ENCODE results near the gene TDP1.

Gene TDP1

DNA sequence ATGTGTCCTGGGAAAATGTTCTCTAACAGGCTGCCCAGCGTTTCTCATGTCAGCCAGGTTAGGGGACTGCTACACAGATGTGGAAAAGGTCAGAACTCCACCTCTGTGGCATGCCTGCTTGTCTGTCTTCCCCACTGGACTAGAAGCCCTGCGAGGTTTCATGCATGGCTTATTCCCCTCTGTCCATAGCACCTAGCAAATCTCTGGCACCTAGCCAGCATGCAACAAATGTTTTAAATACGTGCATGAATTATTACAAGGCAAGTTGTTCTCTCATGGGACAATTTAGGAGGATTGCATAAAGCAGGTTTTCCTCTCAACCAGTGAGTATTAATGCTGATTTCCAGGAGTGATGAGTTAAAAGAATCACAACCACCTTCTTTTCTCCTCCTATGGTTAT lies 84.7 kb downstream of the TDP1 start:
- TF ChIP-seq, protein P1, sequence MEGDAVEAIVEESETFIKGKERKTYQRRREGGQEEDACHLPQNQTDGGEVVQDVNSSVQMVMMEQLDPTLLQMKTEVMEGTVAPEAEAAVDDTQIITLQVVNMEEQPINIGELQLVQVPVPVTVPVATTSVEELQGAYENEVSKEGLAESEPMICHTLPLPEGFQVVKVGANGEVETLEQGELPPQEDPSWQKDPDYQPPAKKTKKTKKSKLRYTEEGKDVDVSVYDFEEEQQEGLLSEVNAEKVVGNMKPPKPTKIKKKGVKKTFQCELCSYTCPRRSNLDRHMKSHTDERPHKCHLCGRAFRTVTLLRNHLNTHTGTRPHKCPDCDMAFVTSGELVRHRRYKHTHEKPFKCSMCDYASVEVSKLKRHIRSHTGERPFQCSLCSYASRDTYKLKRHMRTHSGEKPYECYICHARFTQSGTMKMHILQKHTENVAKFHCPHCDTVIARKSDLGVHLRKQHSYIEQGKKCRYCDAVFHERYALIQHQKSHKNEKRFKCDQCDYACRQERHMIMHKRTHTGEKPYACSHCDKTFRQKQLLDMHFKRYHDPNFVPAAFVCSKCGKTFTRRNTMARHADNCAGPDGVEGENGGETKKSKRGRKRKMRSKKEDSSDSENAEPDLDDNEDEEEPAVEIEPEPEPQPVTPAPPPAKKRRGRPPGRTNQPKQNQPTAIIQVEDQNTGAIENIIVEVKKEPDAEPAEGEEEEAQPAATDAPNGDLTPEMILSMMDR (IDR thresholded peaks at IDR 0.05; ENCODE audit: low read depth, low read length, missing control alignments) = no peak
- H3K36me3 ChIP-seq (replicated peaks) = peaks cover 25% of the 10 kb centered on the region
- H3K27me3 ChIP-seq (replicated peaks) = no peaks in the 10 kb centered on the region
- no peak for DNase-seq
- in situ Hi-C loops (cut with HindIII; ENCODE audit: low pct_ligation_motif_present, low sequenced_read_pairs) = no loop called here
- no peak overlapping the region for H3K27ac ChIP-seq
- no peak overlapping the region for H3K4me3 ChIP-seq (ENCODE audit: low read depth, low read length)

DNA sequence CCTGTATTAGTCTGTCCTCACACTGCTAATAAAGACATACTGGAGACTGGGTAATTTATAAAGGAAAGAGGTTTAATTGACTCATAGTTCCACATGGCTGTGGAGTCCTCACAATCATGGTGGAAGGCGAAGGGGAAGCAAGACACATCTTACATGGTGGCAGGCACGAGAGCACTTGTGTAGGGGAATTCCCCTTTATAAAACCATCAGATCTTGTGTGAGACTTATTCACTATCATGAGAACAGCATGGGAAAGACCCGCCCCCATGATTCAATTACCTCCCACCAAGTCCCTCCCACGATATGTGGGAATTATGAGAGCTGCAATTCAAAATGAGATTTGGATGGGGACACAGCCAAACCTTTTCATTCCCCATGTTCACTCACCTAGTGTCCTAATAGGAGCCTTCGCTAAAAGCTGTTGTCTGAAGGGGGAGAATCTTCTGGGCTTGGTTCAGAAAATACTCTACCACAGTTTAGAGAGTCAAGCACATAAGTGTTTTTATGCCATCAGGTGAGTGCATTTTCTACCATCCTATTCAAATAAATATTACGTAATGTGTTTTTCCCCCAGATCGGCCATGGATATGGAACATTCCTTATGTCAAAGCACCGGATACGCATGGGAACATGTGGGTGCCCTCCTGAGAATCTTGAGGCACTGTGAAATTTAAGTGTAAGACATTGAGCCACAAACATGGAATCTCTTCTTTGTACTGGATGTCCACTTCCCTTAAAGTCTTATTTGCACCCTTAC lies 86.9 kb downstream of the TDP1 start:
- no peak for DNase-seq
- Histone ChIP-seq H3K27ac (no peak overlapping the region), H3K4me3 (ENCODE audit: low read depth, low read length) (no peak overlapping the region), H3K36me3 (replicated peaks) (peaks cover 22% of the 10 kb centered on the region), H3K27me3 (replicated peaks) (no peaks in the 10 kb centered on the region)
- in situ Hi-C loops (cut with HindIII; ENCODE audit: low pct_ligation_motif_present, low sequenced_read_pairs) = no loop called here
- TF ChIP-seq, protein P1 (IDR thresholded peaks at IDR 0.05; ENCODE audit: low read depth, low read length, missing control alignments) = no peak

DNA sequence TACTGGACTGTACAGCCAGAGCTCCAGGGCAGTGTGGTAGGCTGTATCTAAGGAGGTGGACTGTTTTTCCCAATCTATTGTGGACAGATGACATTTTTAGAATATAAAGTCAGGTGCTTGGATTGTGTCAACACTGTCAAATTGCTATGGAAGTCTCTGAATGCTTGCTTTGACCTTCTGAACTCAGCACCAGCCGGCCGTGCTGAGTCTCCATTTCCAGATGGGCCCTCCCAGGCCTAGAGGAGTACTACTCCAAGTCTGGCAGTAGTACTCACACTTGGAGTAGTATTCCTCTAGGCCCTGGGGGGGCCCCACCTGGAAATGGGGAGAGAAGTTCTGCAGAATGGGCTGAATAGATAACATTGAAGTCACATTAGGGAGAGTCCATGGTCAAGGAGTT lies 89.9 kb downstream of the TDP1 start:
- in situ Hi-C loops (cut with HindIII; ENCODE audit: low pct_ligation_motif_present, low sequenced_read_pairs) = no loop called here
- DNase-seq = no peak
- H3K27ac ChIP-seq = no peak overlapping the region
- H3K27me3 ChIP-seq (replicated peaks) = no peaks in the 10 kb centered on the region
- TF ChIP-seq, protein P1 (IDR thresholded peaks at IDR 0.05; ENCODE audit: low read depth, low read length, missing control alignments) = no peak
- H3K4me3 ChIP-seq (ENCODE audit: low read depth, low read length) = no peak overlapping the region
- H3K36me3 ChIP-seq (replicated peaks) = peaks cover 20% of the 10 kb centered on the region

- Histone ChIP-seq H3K27me3 (replicated peaks) (no peaks in the 10 kb centered on the region), H3K36me3 (replicated peaks) (peaks cover 8% of the 10 kb centered on the region), H3K27ac (no peak overlapping the region), H3K4me3 (ENCODE audit: low read depth, low read length) (no peak overlapping the region)
- in situ Hi-C loops (cut with HindIII; ENCODE audit: low pct_ligation_motif_present, low sequenced_read_pairs) = no loop called here
- TF ChIP-seq, protein P1 (IDR thresholded peaks at IDR 0.05; ENCODE audit: low read depth, low read length, missing control alignments) = no peak
- DNase-seq = no peak
Measured at GRCh38 chr14:90049390-90049789, 93.7 kb downstream of the TDP1 start.

GRCh38 chr14:90050271-90050670 lies 94.5 kb downstream of the TDP1 start:
- Histone ChIP-seq H3K27me3 (replicated peaks) (no peaks in the 10 kb centered on the region), H3K4me3 (ENCODE audit: low read depth, low read length) (no peak overlapping the region), H3K27ac (no peak overlapping the region), H3K36me3 (replicated peaks) (peaks cover 1% of the 10 kb centered on the region)
- DNase-seq = no peak
- TF ChIP-seq, protein P1 (IDR thresholded peaks at IDR 0.05; ENCODE audit: low read depth, low read length, missing control alignments) = no peak
- in situ Hi-C loops (cut with HindIII; ENCODE audit: low pct_ligation_motif_present, low sequenced_read_pairs) = no loop called here

- Histone ChIP-seq H3K4me3 (ENCODE audit: low read depth, low read length) (no peak overlapping the region), H3K36me3 (replicated peaks) (no peaks in the 10 kb centered on the region), H3K27ac (no peak overlapping the region), H3K27me3 (replicated peaks) (no peaks in the 10 kb centered on the region)
- TF ChIP-seq, protein P1 (IDR thresholded peaks at IDR 0.05; ENCODE audit: low read depth, low read length, missing control alignments) = no peak
- no peak for DNase-seq
- in situ Hi-C loops (cut with HindIII; ENCODE audit: low pct_ligation_motif_present, low sequenced_read_pairs) = no loop called here
Measured at GRCh38 chr14:90053044-90053443, 97.3 kb downstream of the TDP1 start.
